Measurements from ENCODE around the gene ACTN2.
A peak's percentile ranks its signal among the peaks of the same experiment; 100 is the strongest.

Gene ACTN2

GRCh38 chr1:236701782-236702181 lies 15.5 kb downstream of the ACTN2 start:
- no peaks in the 10 kb centered on the region for H3K9me3 ChIP-seq (ENCODE audit: control insufficient read depth, insufficient read depth, low read depth, low read length)
- H3K27ac ChIP-seq (ENCODE audit: extremely low read depth, low read depth, low read length): no peak overlapping the region
- POLR2A ChIA-PET: no interaction called here
- no peaks in the 10 kb centered on the region for H3K4me1 ChIP-seq (ENCODE audit: control insufficient read depth, insufficient read depth, low read length)
- TF ChIP-seq ZNF518A (tag by site-specific recombination; conservative IDR thresholded peaks at IDR 0.05; ENCODE audit: low read depth): no peak
- no peak for TF ChIP-seq ZNF426 (tag by site-specific recombination; IDR thresholded peaks at IDR 0.05)
- no peak for TF ChIP-seq ZNF223 (tag by site-specific recombination; IDR thresholded peaks at IDR 0.05)
- TF ChIP-seq ZNF624 (tag by site-specific recombination; IDR thresholded peaks at IDR 0.05): no peak
- no peaks in the 10 kb centered on the region for H3K36me3 ChIP-seq (ENCODE audit: control insufficient read depth in 2 of 2, insufficient read depth in 1 of 2, low read length in 2 of 2)
- no peak overlapping the region for H3K4me3 ChIP-seq (ENCODE audit: low read depth, low read length)
- CTCF ChIA-PET: no interaction called here

GRCh38 chr1:236702791-236703394 lies 16.6 kb downstream of the ACTN2 start:
- Histone ChIP-seq H3K27ac (ENCODE audit: extremely low read depth, low read depth, low read length) (no peak overlapping the region), H3K36me3 (ENCODE audit: control insufficient read depth in 2 of 2, insufficient read depth in 1 of 2, low read length in 2 of 2) (no peaks in the 10 kb centered on the region), H3K9me3 (ENCODE audit: control insufficient read depth, insufficient read depth, low read depth, low read length) (no peaks in the 10 kb centered on the region), H3K4me1 (ENCODE audit: control insufficient read depth, insufficient read depth, low read length) (no peaks in the 10 kb centered on the region), H3K4me3 (ENCODE audit: low read depth, low read length) (no peak overlapping the region)
- CTCF ChIA-PET: interaction anchor here (0.6 to 1.6 kb wide), 6 partner anchors 18 to 684 kb away, joined by 3 to 5 read pairs (median 3); no protein-coding TSS in a partner anchor
- TF ChIP-seq RBAK (tag by site-specific recombination; IDR thresholded peaks at IDR 0.05): no peak
- TF ChIP-seq ZNF600 (tag by site-specific recombination; IDR thresholded peaks at IDR 0.05): no peak
- no peak for TF ChIP-seq ZFP37 (tag by site-specific recombination; IDR thresholded peaks at IDR 0.05)
- TF ChIP-seq PRDM2 (tag by site-specific recombination; IDR thresholded peaks at IDR 0.05; ENCODE audit: borderline replicate concordance): no peak
- no peak for TF ChIP-seq ZNF19 (tag by site-specific recombination; IDR thresholded peaks at IDR 0.05; ENCODE audit: low read depth)
- TF ChIP-seq ZNF76 (tag by site-specific recombination; IDR thresholded peaks at IDR 0.05; ENCODE audit: borderline replicate concordance, low read depth): no peak
- no peak for TF ChIP-seq ZNF311 (tag by site-specific recombination; IDR thresholded peaks at IDR 0.05; ENCODE audit: borderline replicate concordance)
- TF ChIP-seq SCRT1 (tag by site-specific recombination; IDR thresholded peaks at IDR 0.05; ENCODE audit: borderline replicate concordance): peak; percentile 93
- peak; percentile 98 for TF ChIP-seq SCRT2 (tag by site-specific recombination; IDR thresholded peaks at IDR 0.05)
- POLR2A ChIA-PET: interaction anchor here (0.6 to 1.1 kb wide), 6 partner anchors 17 to 544 kb away, joined by 3 to 8 read pairs (median 4); partner anchors contain the start of genes ACTN2 and HEATR1
